Naive thymus-derived CD4-positive, alpha-beta T cell (primary cell): Measurements from ENCODE around the gene THAP4. TPM values are rescaled to one million over a fixed set of nuclear protein-coding genes. Genes with fewer than 3 reads are reported as not detected.
"Not testable (repeated sequence)": the region's sequence is repeated elsewhere in the genome, so short reads cannot be mapped to it uniquely, and the experiment has no call there.

Source experiments
- ATAC-seq: fragments of 150-1000 bp; cut with Tn5 transposase; 2 replicates; pipeline ENCODE4 v1.10.0; 2021; ENCODE audit warnings: mild to moderate bottlenecking, moderate library complexity
- CTCF ChIA-PET: fragments of 350-600 bp; sonication (Branson Sonifier 250); formaldehyde crosslinking; loops from one replicate; lab custom pipeline; 2021; ENCODE audit warnings: antibody characterized with exemption; lab: Charles Lee
- POLR2A ChIA-PET: fragments of 350-600 bp; sonication (Branson Sonifier 250); formaldehyde crosslinking; loops from one replicate; lab custom pipeline; 2021; ENCODE audit warnings: antibody characterized with exemption, inconsistent platforms; lab: Charles Lee
- DNase-seq, 9 donors: peaks; one replicate each; pipeline versions ENCODE4 v3.0.0 to v3.0.0-alpha.2; 2020 to 2022; ENCODE audit warnings: mixed read lengths in 1 of 9
- H3K27ac ChIP-seq: one replicate; pipeline ENCODE4 v1.7.0; 2013; ENCODE audit warnings: mild to moderate bottlenecking, low read depth, low read length, moderate library complexity
- H3K27me3 ChIP-seq, 2 donors: one replicate each; pipeline ENCODE4 v1.7.0; 2013; ENCODE audit warnings: low read length in 2 of 2, mild to moderate bottlenecking in 2 of 2, moderate library complexity in 2 of 2; ENCODE audit not compliant: control insufficient read depth in 2 of 2, insufficient read depth in 2 of 2
- H3K36me3 ChIP-seq, 3 experiments: 1 replicate in 2 of 3; 2 replicates in 1 of 3; pipeline ENCODE4 v1.7.0; 2013; ENCODE audit warnings: low read length in 3 of 3, mild to moderate bottlenecking in 3 of 3, moderate library complexity in 1 of 3; ENCODE audit not compliant: insufficient read depth in 3 of 3, control insufficient read depth in 2 of 3
- H3K4me1 ChIP-seq, 2 donors: one replicate each; pipeline ENCODE4 v1.7.0; 2013; ENCODE audit warnings: low read length in 2 of 2, mild to moderate bottlenecking in 2 of 2, moderate library complexity in 1 of 2; ENCODE audit not compliant: control insufficient read depth in 2 of 2, insufficient read depth in 2 of 2
- H3K4me3 ChIP-seq: 2 replicates; pipeline ENCODE4 v1.7.0; 2013; ENCODE audit warnings: mild to moderate bottlenecking, low read length
- H3K9me3 ChIP-seq, 3 experiments: 1 replicate in 2 of 3; 2 replicates in 1 of 3; pipeline ENCODE4 v1.7.0; 2013; ENCODE audit warnings: low read length in 3 of 3; ENCODE audit not compliant: control insufficient read depth in 2 of 3
- H3K27ac Mint-ChIP-seq, 9 donors: one replicate each; pipeline ENCODE4 v1.8.0; 2020 to 2022; ENCODE audit warnings: mixed read lengths in 9 of 9, mild to moderate bottlenecking in 8 of 9, moderate library complexity in 5 of 9, inconsistent platforms in 2 of 9
- H3K27me3 Mint-ChIP-seq, 5 donors: one replicate each; pipeline ENCODE4 v1.8.0; 2021 to 2022; ENCODE audit warnings: mixed read lengths in 5 of 5, mild to moderate bottlenecking in 1 of 5
- H3K36me3 Mint-ChIP-seq, 5 donors: one replicate each; pipeline ENCODE4 v1.8.0; 2020 to 2022; ENCODE audit warnings: mixed read lengths in 5 of 5, mild to moderate bottlenecking in 3 of 5, inconsistent platforms in 1 of 5
- H3K4me1 Mint-ChIP-seq, 7 donors: one replicate each; pipeline ENCODE4 v1.8.0; 2020 to 2022; ENCODE audit warnings: mixed read lengths in 7 of 7, mild to moderate bottlenecking in 3 of 7, inconsistent platforms in 1 of 7
- H3K4me3 Mint-ChIP-seq, 10 donors: one replicate each; pipeline ENCODE4 v1.8.0; 2020 to 2022; ENCODE audit warnings: mild to moderate bottlenecking in 10 of 10, mixed read lengths in 10 of 10, moderate library complexity in 6 of 10, inconsistent platforms in 2 of 10
- H3K9me3 Mint-ChIP-seq, 11 donors: one replicate each; pipeline ENCODE4 v1.8.0; 2020 to 2022; ENCODE audit warnings: mixed read lengths in 11 of 11, mild to moderate bottlenecking in 4 of 11, inconsistent platforms in 1 of 11, moderate library complexity in 1 of 11
- intact Hi-C, 2 donors: fragments of 100-400 bp; cut with micrococcal nuclease; formaldehyde crosslinking; loops; one replicate each; pipeline ENCODE4 v1.15.1; 2023
- polyA plus RNA-seq, 2 donors: library from polyadenylated mRNA; unstranded; fragments of 300-500 nt; fragmentation: Illumina TruSeq; gene quantifications; one replicate each; pipeline ENCODE4 v1.2.3, GENCODE V29; 2021
- total RNA-seq, 6 experiments: library from RNA in 5 of 6; stranded (reverse) in 5 of 6; gene quantifications; 1 replicate in 5 of 6; 2 replicates in 1 of 6; pipeline ENCODE4 v1.2.3 and lab custom pipeline; 2021 to 2026

THAP4 gene
- total and polyA plus RNA-seq, 7 experiments from 2014 or later = 26.4 to 56.2 (median 30.8) TPM

- intact Hi-C loops = no loop called here
- Histone ChIP-seq H3K27ac (no peak overlapping the region), H3K4me1 (no peaks in the 10 kb centered on the region), H3K4me3 (no peak overlapping the region), H3K9me3 (no peaks in the 10 kb centered on the region), H3K27me3 (no peaks in the 10 kb centered on the region), H3K36me3 (peaks cover 0 to 20% (median 0%) of the 10 kb centered on the region in 3 experiments)
- ChIA-PET CTCF (no interaction called here), POLR2A (no interaction called here)
- ATAC-seq = no peak
- H3K9me3 Mint-ChIP-seq = peaks cover 0 to 8% (median 0%) of the 10 kb centered on the region in 11 donors
- DNase-seq = no peak
- H3K4me3 Mint-ChIP-seq = no peak overlapping the region
- H3K27me3 Mint-ChIP-seq = no peaks in the 10 kb centered on the region
- no peaks in the 10 kb centered on the region for H3K4me1 Mint-ChIP-seq
- H3K36me3 Mint-ChIP-seq = peaks cover 8 to 40% (median 14%) of the 10 kb centered on the region in 5 donors
- H3K27ac Mint-ChIP-seq = peak overlapping the region in 1 of 9 donors; percentile 21
These were observed 59.4 kb downstream of the THAP4 start for GRCh38 chr2:241577413-241578122.

GRCh38 chr2:241576293-241576654 lies 60.7 kb downstream of the THAP4 start:
- Histone ChIP-seq H3K27ac (no peak overlapping the region), H3K4me3 (no peak overlapping the region), H3K9me3 (no peaks in the 10 kb centered on the region), H3K4me1 (no peaks in the 10 kb centered on the region), H3K36me3 (peaks cover 0 to 12% (median 0%) of the 10 kb centered on the region in 3 experiments), H3K27me3 (no peaks in the 10 kb centered on the region)
- POLR2A ChIA-PET = no interaction called here
- DNase-seq = no peak
- Mint-ChIP-seq H3K4me1 (no peaks in the 10 kb centered on the region), H3K36me3 (peaks cover 0 to 34% (median 5%) of the 10 kb centered on the region in 5 donors), H3K27ac (no peak overlapping the region), H3K27me3 (no peaks in the 10 kb centered on the region), H3K9me3 (no peaks in the 10 kb centered on the region), H3K4me3 (no peak overlapping the region)
- no peak for ATAC-seq
- intact Hi-C loops = no loop called here
- CTCF ChIA-PET = no interaction called here

- H3K4me3 ChIP-seq = no peak overlapping the region
- DNase-seq = no peak
- H3K27me3 ChIP-seq = no peaks in the 10 kb centered on the region
- peaks cover 0 to 12% (median 0%) of the 10 kb centered on the region in 3 experiments for H3K36me3 ChIP-seq
- no peaks in the 10 kb centered on the region for H3K9me3 ChIP-seq
- Mint-ChIP-seq H3K27me3 (no peaks in the 10 kb centered on the region), H3K27ac (peak overlapping the region in 1 of 9 donors; percentile 46), H3K4me3 (no peak overlapping the region), H3K9me3 (no peaks in the 10 kb centered on the region), H3K36me3 (peaks cover 0 to 34% (median 5%) of the 10 kb centered on the region in 5 donors), H3K4me1 (no peaks in the 10 kb centered on the region)
- H3K27ac ChIP-seq = no peak overlapping the region
- CTCF ChIA-PET = no interaction called here
- POLR2A ChIA-PET = no interaction called here
- ATAC-seq = no peak
- H3K4me1 ChIP-seq = no peaks in the 10 kb centered on the region
- intact Hi-C loops = no loop called here
These were observed 61.2 kb downstream of the THAP4 start for GRCh38 chr2:241575624-241576292.

GRCh38 chr2:241574911-241575623 lies 61.9 kb downstream of the THAP4 start:
- Mint-ChIP-seq H3K27me3 (no peaks in the 10 kb centered on the region), H3K36me3 (peaks cover 0 to 31% (median 5%) of the 10 kb centered on the region in 5 donors), H3K4me3 (no peak overlapping the region), H3K4me1 (no peaks in the 10 kb centered on the region), H3K27ac (peak overlapping the region in 2 of 9 donors; percentile 38 to 46), H3K9me3 (no peaks in the 10 kb centered on the region)
- CTCF ChIA-PET = no interaction called here
- H3K4me3 ChIP-seq = no peak overlapping the region
- H3K36me3 ChIP-seq = peaks cover 0 to 12% (median 0%) of the 10 kb centered on the region in 3 experiments
- intact Hi-C loops = no loop called here
- POLR2A ChIA-PET = no interaction called here
- DNase-seq = no peak
- no peaks in the 10 kb centered on the region for H3K27me3 ChIP-seq
- no peaks in the 10 kb centered on the region for H3K4me1 ChIP-seq
- H3K27ac ChIP-seq = no peak overlapping the region
- ATAC-seq = no peak
- H3K9me3 ChIP-seq = no peaks in the 10 kb centered on the region

GRCh38 chr2:241573741-241574140 lies 63.2 kb downstream of the THAP4 start:
- Histone ChIP-seq H3K4me1 (no peaks in the 10 kb centered on the region), H3K27me3 (no peaks in the 10 kb centered on the region), H3K36me3 (peaks cover 0 to 12% (median 0%) of the 10 kb centered on the region in 3 experiments), H3K4me3 (no peak overlapping the region), H3K27ac (no peak overlapping the region), H3K9me3 (no peaks in the 10 kb centered on the region)
- H3K9me3 Mint-ChIP-seq = no peaks in the 10 kb centered on the region
- H3K4me3 Mint-ChIP-seq = no peak overlapping the region
- H3K27ac Mint-ChIP-seq = no peak overlapping the region
- ATAC-seq (no peak), DNase-seq (no peak)
- no peaks in the 10 kb centered on the region for H3K27me3 Mint-ChIP-seq
- H3K36me3 Mint-ChIP-seq = peaks cover 0 to 23% (median 3%) of the 10 kb centered on the region in 5 donors
- intact Hi-C loops = no loop called here
- ChIA-PET CTCF (no interaction called here), POLR2A (no interaction called here)
- H3K4me1 Mint-ChIP-seq = no peaks in the 10 kb centered on the region

GRCh38 chr2:241572915-241573651 lies 63.9 kb downstream of the THAP4 start:
- intact Hi-C loops, H3K27me3 ChIP-seq, DNase-seq, H3K4me3 Mint-ChIP-seq, H3K4me1 ChIP-seq, CTCF ChIA-PET, ATAC-seq, H3K9me3 Mint-ChIP-seq, H3K27me3 Mint-ChIP-seq, H3K4me3 ChIP-seq, H3K4me1 Mint-ChIP-seq, H3K27ac Mint-ChIP-seq, H3K9me3 ChIP-seq, POLR2A ChIA-PET, H3K27ac ChIP-seq: not testable (repeated sequence)
- peaks cover 0 to 12% (median 0%) of the 10 kb centered on the region in 3 experiments for H3K36me3 ChIP-seq
- H3K36me3 Mint-ChIP-seq = peaks cover 0 to 19% (median 0%) of the 10 kb centered on the region in 5 donors
